Daoy (cell line): Measurements from ENCODE around the gene CCDC57. TPM values are rescaled to one million over a fixed set of nuclear protein-coding genes. Genes with fewer than 3 reads are reported as not detected.

Experiments used
- total RNA-seq: library from RNA; depleted of rRNA; stranded (reverse); fragments of >200 nt; shearing (Covaris generic); gene quantifications from 2 replicates; pipeline ENCODE4 v1.2.3, GENCODE V29; 2014; rRNA removed

The CCDC57 gene
- total RNA-seq, 1 experiment from 2014 or later: 7.9 TPM

Other genes with a start within 250 kb of the CCDC57 start
- 41.3 and 43.5 TPM in 2 replicates for gene ASPSCR1, start 235.2 kb downstream of the CCDC57 start, total RNA-seq
- gene CENPX, start 190.0 kb downstream of the CCDC57 start, total RNA-seq: 88.1 and 116 TPM in 2 replicates
- 23.2 and 26.5 TPM in 2 replicates for gene LRRC45, start 189.5 kb downstream of the CCDC57 start, total RNA-seq
- 9.3 and 16.9 TPM in 2 replicates for gene RAC3, start 181.2 kb downstream of the CCDC57 start, total RNA-seq
- 57.0 and 92.7 TPM in 2 replicates for gene DCXR, start 175.1 kb downstream of the CCDC57 start, total RNA-seq
- gene RFNG, start 161.0 kb downstream of the CCDC57 start, total RNA-seq: 18.8 and 20.2 TPM in 2 replicates
- 180 and 190 TPM in 2 replicates for gene GPS1, start 160.9 kb downstream of the CCDC57 start, total RNA-seq
- gene DUS1L, start 147.0 kb downstream of the CCDC57 start, total RNA-seq: 82.5 and 99.0 TPM in 2 replicates
- 49.5 and 65.1 TPM in 2 replicates for gene FASN, start 114.6 kb downstream of the CCDC57 start, total RNA-seq
- 26.7 and 57.7 TPM in 2 replicates for gene SLC16A3, start 16.2 kb upstream of the CCDC57 start, total RNA-seq
- gene CSNK1D, start 60.9 kb upstream of the CCDC57 start, total RNA-seq: 16.5 and 25.1 TPM in 2 replicates
- gene CD7, start 104.8 kb upstream of the CCDC57 start, total RNA-seq: not detected in 2 replicates
- 0.51 and 0.65 TPM in 2 replicates for gene SECTM1, start 120.9 kb upstream of the CCDC57 start, total RNA-seq
- gene TEX19, start 146.4 kb upstream of the CCDC57 start, total RNA-seq: not detected in 2 replicates
- gene UTS2R, start 158.9 kb upstream of the CCDC57 start, total RNA-seq: not detected in 2 replicates
- gene HEXD, start 205.5 kb upstream of the CCDC57 start, total RNA-seq: 4.9 and 9.4 TPM in 2 replicates
- 38.6 and 39.8 TPM in 2 replicates for gene OGFOD3, start 205.7 kb upstream of the CCDC57 start, total RNA-seq
- 26.3 and 59.3 TPM in 2 replicates for gene CYBC1, start 237.9 kb upstream of the CCDC57 start, total RNA-seq
- gene NARF, start 245.9 kb upstream of the CCDC57 start, total RNA-seq: 42.3 and 59.4 TPM in 2 replicates